GM12873 (cell line): ENCODE measurements around the gene SMARCA2.

Experiments used
- CTCF ChIP-seq: IDR thresholded peaks from 2 replicates; pipeline ENCODE4 v1.5.1; 2012; ENCODE audit warnings: low read depth, mild to moderate bottlenecking, moderate library complexity, low read length, control low read depth; ENCODE audit not compliant: insufficient read depth; ENCODE audit errors: missing control alignments

The SMARCA2 gene

DNA sequence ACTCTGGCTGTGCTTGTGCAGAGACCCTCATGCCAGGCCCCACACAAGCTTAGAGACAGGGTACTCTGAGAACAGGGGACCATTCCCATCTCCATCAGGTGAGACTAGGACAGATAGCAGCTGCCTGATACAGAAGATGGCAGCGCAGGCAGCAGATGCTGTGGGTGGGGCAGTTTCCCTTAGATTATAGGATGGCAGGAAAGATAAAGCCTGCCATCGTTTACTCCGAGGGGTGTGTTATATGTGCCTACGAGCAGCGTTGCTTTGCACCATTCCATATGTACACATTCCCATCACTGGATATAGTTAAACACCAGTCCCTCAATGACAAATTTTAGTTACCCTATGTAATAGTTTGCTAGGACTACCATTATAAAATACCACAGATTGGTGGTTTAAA, 135.2 kb downstream of the SMARCA2 start:
- TF ChIP-seq CTCF, result no peak

DNA sequence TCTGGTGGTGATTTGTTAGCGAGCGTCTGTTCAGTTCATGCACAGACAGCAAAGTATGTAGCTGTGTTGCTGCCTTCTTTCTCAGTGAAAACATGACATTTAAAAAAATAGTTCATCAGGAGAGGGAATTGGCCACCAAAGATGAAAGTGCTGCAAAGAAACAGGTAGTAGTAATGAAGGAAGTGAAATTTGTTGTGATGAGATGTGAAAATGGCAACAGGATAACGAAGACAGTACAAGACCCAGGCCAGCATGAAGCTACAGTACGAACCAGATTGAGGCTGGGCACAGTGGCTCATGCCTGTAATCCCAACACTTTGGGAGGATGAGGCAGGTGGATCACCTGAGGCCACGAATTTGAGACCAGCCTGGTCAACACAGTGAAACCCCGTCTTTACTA, 136.0 kb downstream of the SMARCA2 start:
- TF ChIP-seq CTCF, result no peak

DNA sequence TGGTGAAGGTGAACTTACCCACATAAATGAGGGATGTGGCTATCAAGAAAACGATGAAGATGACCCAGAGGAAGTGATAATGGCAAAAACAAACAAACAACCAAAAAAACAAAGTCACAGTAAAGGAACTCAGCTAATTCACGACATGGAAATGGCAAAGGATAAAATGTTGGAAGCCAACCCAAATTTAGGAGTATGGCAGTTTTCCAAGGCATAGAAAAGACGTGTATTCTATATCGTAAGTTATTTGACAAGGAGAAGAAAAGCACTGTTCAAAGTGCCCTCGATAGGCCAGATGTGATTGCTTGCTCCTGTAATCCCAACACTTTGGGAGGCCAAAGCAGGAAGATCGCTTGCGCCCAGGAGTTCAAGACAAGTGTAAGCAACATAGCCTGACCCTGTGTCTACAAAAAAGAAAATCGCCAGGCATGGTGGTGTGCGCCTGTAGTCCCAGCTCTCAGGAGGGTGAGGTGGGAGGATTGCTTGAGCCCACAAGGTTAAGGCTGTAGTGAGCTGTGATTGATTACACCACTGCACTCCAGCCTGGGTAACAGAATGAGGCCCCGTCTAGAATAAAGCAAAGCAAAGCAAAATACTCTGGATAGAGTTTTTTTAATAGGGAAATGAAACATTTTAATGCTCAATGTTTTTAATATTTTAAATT, 138.0 kb downstream of the SMARCA2 start:
- TF ChIP-seq CTCF, result no peak

GRCh38 chr9:2153630-2154217, 138.6 kb downstream of the SMARCA2 start:
- no peak for TF ChIP-seq CTCF

DNA sequence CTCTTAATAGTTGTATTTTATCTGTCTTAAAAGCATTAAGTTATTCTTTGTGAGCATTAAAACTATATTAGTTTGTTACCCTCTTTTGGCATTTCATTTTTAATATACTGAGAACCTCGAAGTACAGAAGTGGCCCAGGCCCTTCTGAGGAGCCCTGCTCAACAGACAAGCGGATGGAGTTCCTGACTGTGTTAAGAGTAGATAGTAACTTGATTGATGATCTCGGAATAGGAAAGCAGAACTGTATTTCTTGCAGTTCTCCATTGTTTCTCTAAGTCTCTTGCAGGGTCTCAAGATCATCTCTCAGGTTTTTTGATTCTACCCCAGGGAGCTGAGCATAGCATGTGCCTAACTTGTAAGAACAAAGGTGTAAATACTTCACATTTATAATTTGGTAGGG, 139.6 kb downstream of the SMARCA2 start:
- no peak for TF ChIP-seq CTCF

DNA sequence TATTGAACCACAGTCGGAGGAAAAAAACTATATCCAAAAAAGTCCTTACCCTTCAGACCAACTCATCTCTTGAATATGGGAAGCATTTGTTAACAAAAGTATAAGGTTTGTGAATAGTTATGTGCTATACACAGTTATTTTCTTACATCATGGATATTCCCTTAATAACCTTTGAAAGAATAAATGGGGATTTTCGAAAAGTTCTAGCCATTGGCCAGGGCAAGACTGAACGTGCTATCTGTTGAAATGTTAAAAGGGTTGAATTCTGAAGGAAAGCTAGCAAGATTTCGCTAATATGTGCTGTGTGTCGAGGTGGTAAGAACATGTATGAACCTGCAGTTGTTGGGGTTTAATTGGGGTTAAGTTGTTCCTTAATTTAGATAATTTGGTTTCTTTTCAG, 140.8 kb downstream of the SMARCA2 start:
- TF ChIP-seq CTCF, result no peak

DNA sequence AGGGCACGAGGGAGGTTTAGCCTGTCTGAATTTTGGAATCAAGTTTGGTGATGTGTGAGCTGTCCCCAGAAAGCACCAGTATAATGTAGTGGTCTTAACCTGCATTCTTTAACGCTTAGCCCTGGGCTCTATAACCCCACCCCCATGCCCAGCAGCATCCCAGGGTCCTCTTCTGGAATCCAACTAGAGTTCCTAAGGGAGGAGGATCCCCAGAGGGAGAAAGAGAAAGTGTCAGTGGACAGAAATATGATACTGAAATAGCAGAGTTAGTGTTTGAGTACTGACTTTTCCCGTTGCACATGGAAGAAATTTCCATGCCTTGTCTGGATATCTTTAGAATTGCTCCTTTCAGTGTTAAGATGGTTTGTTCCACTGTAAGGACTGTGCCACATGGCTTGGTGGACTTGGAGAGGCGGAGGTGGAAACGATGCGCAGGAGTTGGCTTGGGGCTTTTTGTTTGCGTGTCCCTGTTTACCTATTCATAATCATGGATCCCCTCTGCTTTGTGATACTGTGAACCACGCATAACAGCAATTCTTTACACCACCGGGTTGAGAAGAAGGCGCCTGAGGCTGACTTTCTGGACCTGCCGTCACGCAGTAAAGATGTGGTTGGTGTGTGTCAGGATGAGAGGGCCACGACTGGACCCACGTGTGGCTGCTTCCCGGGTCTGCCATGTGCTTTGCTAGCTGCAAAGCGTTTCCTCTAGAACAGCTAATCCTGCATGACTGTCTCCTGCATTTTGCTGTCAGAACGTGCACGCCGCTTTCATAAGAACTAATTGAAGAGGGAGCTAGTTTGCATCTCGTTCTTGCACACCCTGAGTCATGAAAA, 142.3 kb downstream of the SMARCA2 start:
- no peak for TF ChIP-seq CTCF
